WI38 (cell line): ENCODE measurements around the gene ZNF746.

ENCODE experiments used
- H3K4me3 ChIP-seq: 2 replicates; pipeline ENCODE4 v1.5.1; 2011; ENCODE audit warnings: low read depth, mild to moderate bottlenecking, control low read depth, low read length
- TF ChIP-seq, protein P1 (sequence below): IDR thresholded peaks from 2 replicates; pipeline ENCODE4 v1.5.1; 2012; ENCODE audit warnings: low read depth, mild to moderate bottlenecking, control low read depth, low read length

ZNF746 gene

DNA sequence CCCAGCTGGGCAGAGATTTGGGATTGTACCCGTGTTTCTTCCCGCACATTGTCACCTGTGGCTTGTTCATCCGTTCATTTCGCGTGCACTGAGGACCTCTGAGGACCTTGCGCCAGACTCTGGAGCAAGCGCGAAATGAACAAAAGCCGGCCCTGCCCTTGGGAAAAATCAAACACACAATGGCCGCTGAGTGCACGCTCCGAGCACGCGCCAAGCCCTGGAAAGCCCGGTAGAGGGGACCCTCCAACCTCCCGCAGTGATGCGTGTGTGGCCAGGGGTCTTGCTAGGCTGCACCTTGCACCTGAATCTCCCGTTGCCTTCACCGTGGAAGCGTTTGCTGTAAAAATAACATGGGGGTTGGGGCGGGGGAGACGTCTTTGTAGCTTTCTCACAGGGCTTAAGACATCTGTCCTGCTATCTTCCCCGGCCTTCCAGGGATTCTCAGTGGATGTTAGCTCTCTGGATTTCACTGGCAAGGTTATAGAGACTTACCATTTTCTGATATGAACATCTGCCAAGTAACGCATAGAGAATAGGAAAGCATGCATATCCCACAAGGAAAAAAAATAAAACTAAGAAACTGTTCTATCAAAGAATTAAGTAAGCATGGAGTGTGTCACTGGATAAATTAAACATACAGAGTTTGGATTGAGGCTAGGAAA, 74.0 kb downstream of the ZNF746 start:
- no peak overlapping the region for H3K4me3 ChIP-seq
- TF ChIP-seq, protein P1, sequence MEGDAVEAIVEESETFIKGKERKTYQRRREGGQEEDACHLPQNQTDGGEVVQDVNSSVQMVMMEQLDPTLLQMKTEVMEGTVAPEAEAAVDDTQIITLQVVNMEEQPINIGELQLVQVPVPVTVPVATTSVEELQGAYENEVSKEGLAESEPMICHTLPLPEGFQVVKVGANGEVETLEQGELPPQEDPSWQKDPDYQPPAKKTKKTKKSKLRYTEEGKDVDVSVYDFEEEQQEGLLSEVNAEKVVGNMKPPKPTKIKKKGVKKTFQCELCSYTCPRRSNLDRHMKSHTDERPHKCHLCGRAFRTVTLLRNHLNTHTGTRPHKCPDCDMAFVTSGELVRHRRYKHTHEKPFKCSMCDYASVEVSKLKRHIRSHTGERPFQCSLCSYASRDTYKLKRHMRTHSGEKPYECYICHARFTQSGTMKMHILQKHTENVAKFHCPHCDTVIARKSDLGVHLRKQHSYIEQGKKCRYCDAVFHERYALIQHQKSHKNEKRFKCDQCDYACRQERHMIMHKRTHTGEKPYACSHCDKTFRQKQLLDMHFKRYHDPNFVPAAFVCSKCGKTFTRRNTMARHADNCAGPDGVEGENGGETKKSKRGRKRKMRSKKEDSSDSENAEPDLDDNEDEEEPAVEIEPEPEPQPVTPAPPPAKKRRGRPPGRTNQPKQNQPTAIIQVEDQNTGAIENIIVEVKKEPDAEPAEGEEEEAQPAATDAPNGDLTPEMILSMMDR = no peak

DNA sequence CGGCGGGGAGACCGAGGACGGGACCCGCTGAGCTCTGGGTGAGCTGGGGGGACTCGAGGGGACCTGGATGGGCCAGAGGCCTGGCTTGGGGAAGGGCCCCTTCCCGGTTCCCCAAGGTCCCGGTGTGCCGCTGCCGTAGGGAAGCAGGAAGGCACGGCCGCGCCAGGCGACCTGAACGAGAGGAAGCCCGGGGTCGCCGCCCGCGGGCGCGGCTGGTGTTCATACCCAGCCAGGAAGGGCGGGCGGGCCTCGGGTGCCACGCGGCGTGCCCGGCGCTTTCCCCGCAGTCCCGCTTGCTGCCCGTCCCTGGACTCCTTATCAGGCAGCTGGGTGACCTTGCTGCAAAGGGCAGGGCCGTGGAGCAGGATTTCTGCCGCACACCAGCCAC, 74.7 kb downstream of the ZNF746 start:
- H3K4me3 ChIP-seq = no peak overlapping the region

More for the DNA sequence above, 74.7 kb downstream of the ZNF746 start:
- TF ChIP-seq, protein P1 = no peak
